Measurements from ENCODE around the gene HKDC1. TPM values are rescaled to one million over a fixed set of nuclear protein-coding genes. Genes with fewer than 3 reads are reported as not detected.

The HKDC1 gene
- polyA plus RNA-seq, 1 of the 3 experiments (the other 2 are of a cell fraction): 0.10 TPM

GRCh38 chr10:69176823-69177222, 43.3 kb upstream of the HKDC1 start:
- ChIA-PET POLR2A (no interaction called here), CTCF (no interaction called here)
- no peak overlapping the region for H3K4me2 ChIP-seq
- H3K9me2 ChIP-seq: no peaks in the 10 kb centered on the region
- H3F3A ChIP-seq (replicated peaks; ENCODE audit: insufficient read depth): peaks cover 4% of the 10 kb centered on the region
- no peak overlapping the region for H3K4me3 ChIP-seq (ENCODE audit: low read depth in 2 of 2, low read length in 1 of 2)
- no peak overlapping the region for H2AFZ ChIP-seq (ENCODE audit: low read depth)
- peaks cover 8 to 13% of the 10 kb centered on the region in 2 experiments for H3K36me3 ChIP-seq (replicated peaks in 1 of 2; ENCODE audit: control insufficient read depth in 1 of 2, insufficient read depth in 2 of 2, low read length in 1 of 2)
- peaks cover 17% of the 10 kb centered on the region for H3K79me2 ChIP-seq (ENCODE audit: insufficient read depth)
- H3K4me1 ChIP-seq (ENCODE audit: control insufficient read depth in 1 of 2, insufficient read depth in 2 of 2, low read depth in 1 of 2, low read length in 1 of 2): peaks cover 0 to 9% of the 10 kb centered on the region in 2 experiments; a peak in 2 of 4 replicates
- DNase-seq: no peak
- H4K20me1 ChIP-seq (ENCODE audit: insufficient read depth): no peaks in the 10 kb centered on the region
- H3K27ac ChIP-seq (ENCODE audit: low read depth in 2 of 2, low read length in 1 of 2): no peak overlapping the region
- no peak overlapping the region for H3K9ac ChIP-seq
- H3K9me3 ChIP-seq: no peaks in the 10 kb centered on the region
- no peak for TF ChIP-seq EZH2phosphoT487 (IDR thresholded peaks at IDR 0.05; ENCODE audit: borderline replicate concordance, low read depth)
- TF ChIP-seq NFIC (IDR thresholded peaks at IDR 0.05; ENCODE audit: borderline replicate concordance): no peak
- no peak for TF ChIP-seq RFX5 (IDR thresholded peaks at IDR 0.05; ENCODE audit: low read length)
- TF ChIP-seq USF2 (IDR thresholded peaks at IDR 0.05; ENCODE audit: borderline replicate concordance, low read depth, low read length): no peak
- no peak for TF ChIP-seq ELF1 (IDR thresholded peaks at IDR 0.05)
- TF ChIP-seq GABPA (IDR thresholded peaks at IDR 0.05; ENCODE audit: low read depth): no peak
- TF ChIP-seq SIN3A (IDR thresholded peaks at IDR 0.05; ENCODE audit: borderline replicate concordance, low read depth, low read length): no peak
- TF ChIP-seq IRF3 (IDR thresholded peaks at IDR 0.05; ENCODE audit: low read depth, low read length): no peak
- no peak for TF ChIP-seq RXRA (IDR thresholded peaks at IDR 0.05; ENCODE audit: borderline replicate concordance, low read depth)
- no peak for TF ChIP-seq CTCF (IDR thresholded peaks at IDR 0.05)
- no peak for TF ChIP-seq MXI1 (IDR thresholded peaks at IDR 0.05; ENCODE audit: low read depth, low read length)
- TF ChIP-seq GATA2 (CRISPR knock-in tag; IDR thresholded peaks at IDR 0.05): no peak
- no peak for TF ChIP-seq FOXM1 (IDR thresholded peaks at IDR 0.05; ENCODE audit: low read depth)
- TF ChIP-seq FOSL2 (IDR thresholded peaks at IDR 0.05; ENCODE audit: borderline replicate concordance, low read depth): no peak
- no peaks in the 10 kb centered on the region for H3K27me3 ChIP-seq (ENCODE audit: insufficient read depth)
- WGBS (ENCODE audit: low lambda C conversion rate): 61% methylated on average over 2 of the region's 2 CpGs

Measured in SK-N-SH (cell line).